ENCODE data around the gene WDFY4.

The WDFY4 gene

GRCh38 chr10:48926255-48926654, 241.6 kb downstream of the WDFY4 start:
- DNase-seq = no peak

- no peak for DNase-seq
Measured at GRCh38 chr10:48926764-48927540, 242.3 kb downstream of the WDFY4 start.

GRCh38 chr10:48929413-48929990, 244.8 kb downstream of the WDFY4 start:
- DNase-seq = no peak

- DNase-seq = no peak
Measured at GRCh38 chr10:48931188-48931587, 246.5 kb downstream of the WDFY4 start.

- no peak for DNase-seq
Measured at GRCh38 chr10:48932831-48933664, 248.4 kb downstream of the WDFY4 start.

- no peak for DNase-seq
Measured at GRCh38 chr10:48934672-48935501, 250.2 kb downstream of the WDFY4 start.

- DNase-seq = no peak
Measured at GRCh38 chr10:48935577-48935976, 250.9 kb downstream of the WDFY4 start.

GRCh38 chr10:48937796-48938195, 253.1 kb downstream of the WDFY4 start:
- no peak for DNase-seq

GRCh38 chr10:48938281-48938680, 253.6 kb downstream of the WDFY4 start:
- no peak for DNase-seq

GRCh38 chr10:48938990-48939536, 254.4 kb downstream of the WDFY4 start:
- no peak for DNase-seq

GRCh38 chr10:48939790-48940325, 255.2 kb downstream of the WDFY4 start, which contains the start of gene LRRC18:
LRRC18 (minus strand) TSS chr10:48939840; CDS start chr10:48914155, 25,685 bp downstream.
- no peak for DNase-seq

GRCh38 chr10:48940372-48940771, 255.7 kb downstream of the WDFY4 start:
- no peak for DNase-seq

GRCh38 chr10:48940958-48941357, 256.3 kb downstream of the WDFY4 start:
- DNase-seq = no peak

- DNase-seq = no peak
Measured at GRCh38 chr10:48941427-48942075, 256.9 kb downstream of the WDFY4 start.

GRCh38 chr10:48943096-48943495, 258.4 kb downstream of the WDFY4 start:
- no peak for DNase-seq

- no peak for DNase-seq
Measured at GRCh38 chr10:48944171-48944570, 259.5 kb downstream of the WDFY4 start.

- no peak for DNase-seq
Measured at GRCh38 chr10:48945441-48946130, 260.9 kb downstream of the WDFY4 start.

- no peak for DNase-seq
Measured at GRCh38 chr10:48946332-48946731, 261.7 kb downstream of the WDFY4 start.

GRCh38 chr10:48946891-48947500, 262.3 kb downstream of the WDFY4 start:
- no peak for DNase-seq

- DNase-seq = no peak
Measured at GRCh38 chr10:48947690-48948469, 263.2 kb downstream of the WDFY4 start.

Measured in SHP77 (cell line).